BE2C (cell line): Measurements from ENCODE around the gene CTSK.

Experiments used
- DNase-seq: peaks from one replicate; pipeline ENCODE4 v3.0.0-alpha.2; 2020
- H3K27me3 ChIP-seq: fragments of 250-450 bp; sonication (Bioruptor Pico); 2 replicates; pipeline ENCODE4 v1.5.1; 2020; ENCODE audit warnings: mild to moderate bottlenecking
- H3K36me3 ChIP-seq: fragments of 250-450 bp; sonication (Bioruptor Pico); 2 replicates; pipeline ENCODE4 v1.5.1; 2020; ENCODE audit warnings: mild to moderate bottlenecking
- H3K4me1 ChIP-seq: fragments of 250-450 bp; sonication (Bioruptor Pico); 2 replicates; pipeline ENCODE4 v1.5.1; 2020
- H3K4me3 ChIP-seq: 2 replicates; pipeline ENCODE4 v1.5.1; 2011; ENCODE audit warnings: low read depth, low read length
- H3K9me3 ChIP-seq: fragments of 250-450 bp; sonication (Bioruptor Pico); 2 replicates; pipeline ENCODE4 v1.5.1; 2020
- CTCF ChIP-seq: IDR thresholded peaks from 2 replicates; pipeline ENCODE4 v1.5.1; 2012; ENCODE audit warnings: mild to moderate bottlenecking, low read depth, low read length

The CTSK gene

GRCh38 chr1:150753416-150753815 is 54.6 kb downstream of the CTSK start:
- Histone ChIP-seq H3K4me3 (no peak overlapping the region), H3K36me3 (no peaks in the 10 kb centered on the region), H3K27me3 (no peaks in the 10 kb centered on the region), H3K4me1 (no peaks in the 10 kb centered on the region), H3K9me3 (no peaks in the 10 kb centered on the region)
- TF ChIP-seq CTCF = no peak
- DNase-seq = no peak

- Histone ChIP-seq H3K9me3 (no peaks in the 10 kb centered on the region), H3K36me3 (no peaks in the 10 kb centered on the region), H3K27me3 (no peaks in the 10 kb centered on the region), H3K4me1 (no peaks in the 10 kb centered on the region), H3K4me3 (no peak overlapping the region)
- no peak for DNase-seq
- TF ChIP-seq CTCF = no peak
Measured at GRCh38 chr1:150751443-150751842, 56.6 kb downstream of the CTSK start.

GRCh38 chr1:150749720-150750311 is 58.2 kb downstream of the CTSK start:
- Histone ChIP-seq H3K9me3 (no peaks in the 10 kb centered on the region), H3K4me3 (no peak overlapping the region), H3K4me1 (no peaks in the 10 kb centered on the region), H3K36me3 (no peaks in the 10 kb centered on the region), H3K27me3 (no peaks in the 10 kb centered on the region)
- DNase-seq = no peak
- TF ChIP-seq CTCF = no peak

- TF ChIP-seq CTCF = no peak
Measured at GRCh38 chr1:150748878-150749719, 59.0 kb downstream of the CTSK start.

More at GRCh38 chr1:150748878-150749719, 59.0 kb downstream of the CTSK start:
- Histone ChIP-seq H3K4me1 (no peaks in the 10 kb centered on the region), H3K9me3 (no peaks in the 10 kb centered on the region), H3K4me3 (no peak overlapping the region), H3K36me3 (no peaks in the 10 kb centered on the region), H3K27me3 (no peaks in the 10 kb centered on the region)
- DNase-seq = no peak
